Measurements from ENCODE around the gene KCNJ10. TPM values are rescaled to one million over a fixed set of nuclear protein-coding genes. Genes with fewer than 3 reads are reported as not detected.

Gene KCNJ10
- total and polyA plus RNA-seq, 2 of the 13 experiments (the other 11 are each of a cell fraction or from before 2014, with no cell fraction given) = 4.4 to 10.3 TPM

DNA sequence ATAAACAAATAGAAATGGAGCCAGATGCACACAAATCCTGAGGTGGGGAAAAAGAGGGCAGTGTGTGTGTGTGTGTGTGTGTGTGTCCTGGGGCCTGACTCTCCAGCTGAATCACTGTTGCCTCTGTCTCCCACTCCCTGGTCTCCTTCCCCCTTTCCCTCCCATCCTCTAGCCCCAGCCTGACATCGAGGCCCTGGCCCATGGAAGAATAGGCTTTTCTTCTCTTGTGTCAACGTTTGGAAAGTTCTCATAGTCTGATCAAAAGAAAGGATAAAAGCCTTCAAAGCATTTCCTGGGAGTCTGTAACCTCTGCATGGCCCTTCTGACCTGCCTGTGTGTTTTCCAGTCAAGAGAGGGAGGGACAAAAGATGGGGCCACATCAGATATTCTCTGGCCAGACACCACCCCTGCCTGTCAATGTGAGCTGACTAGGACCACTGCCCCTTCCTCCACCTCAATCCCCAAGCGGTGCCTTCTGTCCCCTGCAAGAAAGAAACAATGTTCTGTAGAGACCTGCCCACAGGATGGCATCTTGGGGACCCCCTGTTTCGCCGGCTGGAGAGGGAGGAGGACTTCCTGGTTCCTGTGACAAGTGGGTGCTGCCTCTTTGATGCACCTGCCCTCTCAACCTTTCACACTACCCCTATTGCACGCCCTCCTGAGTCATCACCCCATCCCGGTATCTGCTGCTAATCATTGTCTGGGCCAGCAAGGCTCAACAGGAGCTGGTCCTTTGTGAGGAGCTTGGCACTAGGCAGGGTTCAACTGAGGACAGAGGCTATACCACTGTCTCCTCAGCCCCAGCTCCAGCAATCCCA is 16.2 kb downstream of the KCNJ10 start (continued):
- no peak for TF ChIP-seq CBX2 (IDR thresholded peaks at IDR 0.05; ENCODE audit: low read depth, low read length)
- no peak for TF ChIP-seq CBX2 (CRISPR knock-in tag; IDR thresholded peaks at IDR 0.05; ENCODE audit: low read depth)
- no peak; the same call in 1 of the 2 replicates for TF ChIP-seq HDAC2 (CRISPR knock-in tag; IDR thresholded peaks at IDR 0.05)
- TF ChIP-seq ZNF326 (CRISPR knock-in tag; IDR thresholded peaks at IDR 0.05; ENCODE audit: borderline replicate concordance) = no peak
- no peak for TF ChIP-seq TOE1 (CRISPR knock-in tag; IDR thresholded peaks at IDR 0.05)
- no peak for TF ChIP-seq BRD4 (CRISPR knock-in tag; IDR thresholded peaks at IDR 0.05)
- TF ChIP-seq SMYD3 (CRISPR knock-in tag; IDR thresholded peaks at IDR 0.05) = no peak
- TF ChIP-seq, protein P1, sequence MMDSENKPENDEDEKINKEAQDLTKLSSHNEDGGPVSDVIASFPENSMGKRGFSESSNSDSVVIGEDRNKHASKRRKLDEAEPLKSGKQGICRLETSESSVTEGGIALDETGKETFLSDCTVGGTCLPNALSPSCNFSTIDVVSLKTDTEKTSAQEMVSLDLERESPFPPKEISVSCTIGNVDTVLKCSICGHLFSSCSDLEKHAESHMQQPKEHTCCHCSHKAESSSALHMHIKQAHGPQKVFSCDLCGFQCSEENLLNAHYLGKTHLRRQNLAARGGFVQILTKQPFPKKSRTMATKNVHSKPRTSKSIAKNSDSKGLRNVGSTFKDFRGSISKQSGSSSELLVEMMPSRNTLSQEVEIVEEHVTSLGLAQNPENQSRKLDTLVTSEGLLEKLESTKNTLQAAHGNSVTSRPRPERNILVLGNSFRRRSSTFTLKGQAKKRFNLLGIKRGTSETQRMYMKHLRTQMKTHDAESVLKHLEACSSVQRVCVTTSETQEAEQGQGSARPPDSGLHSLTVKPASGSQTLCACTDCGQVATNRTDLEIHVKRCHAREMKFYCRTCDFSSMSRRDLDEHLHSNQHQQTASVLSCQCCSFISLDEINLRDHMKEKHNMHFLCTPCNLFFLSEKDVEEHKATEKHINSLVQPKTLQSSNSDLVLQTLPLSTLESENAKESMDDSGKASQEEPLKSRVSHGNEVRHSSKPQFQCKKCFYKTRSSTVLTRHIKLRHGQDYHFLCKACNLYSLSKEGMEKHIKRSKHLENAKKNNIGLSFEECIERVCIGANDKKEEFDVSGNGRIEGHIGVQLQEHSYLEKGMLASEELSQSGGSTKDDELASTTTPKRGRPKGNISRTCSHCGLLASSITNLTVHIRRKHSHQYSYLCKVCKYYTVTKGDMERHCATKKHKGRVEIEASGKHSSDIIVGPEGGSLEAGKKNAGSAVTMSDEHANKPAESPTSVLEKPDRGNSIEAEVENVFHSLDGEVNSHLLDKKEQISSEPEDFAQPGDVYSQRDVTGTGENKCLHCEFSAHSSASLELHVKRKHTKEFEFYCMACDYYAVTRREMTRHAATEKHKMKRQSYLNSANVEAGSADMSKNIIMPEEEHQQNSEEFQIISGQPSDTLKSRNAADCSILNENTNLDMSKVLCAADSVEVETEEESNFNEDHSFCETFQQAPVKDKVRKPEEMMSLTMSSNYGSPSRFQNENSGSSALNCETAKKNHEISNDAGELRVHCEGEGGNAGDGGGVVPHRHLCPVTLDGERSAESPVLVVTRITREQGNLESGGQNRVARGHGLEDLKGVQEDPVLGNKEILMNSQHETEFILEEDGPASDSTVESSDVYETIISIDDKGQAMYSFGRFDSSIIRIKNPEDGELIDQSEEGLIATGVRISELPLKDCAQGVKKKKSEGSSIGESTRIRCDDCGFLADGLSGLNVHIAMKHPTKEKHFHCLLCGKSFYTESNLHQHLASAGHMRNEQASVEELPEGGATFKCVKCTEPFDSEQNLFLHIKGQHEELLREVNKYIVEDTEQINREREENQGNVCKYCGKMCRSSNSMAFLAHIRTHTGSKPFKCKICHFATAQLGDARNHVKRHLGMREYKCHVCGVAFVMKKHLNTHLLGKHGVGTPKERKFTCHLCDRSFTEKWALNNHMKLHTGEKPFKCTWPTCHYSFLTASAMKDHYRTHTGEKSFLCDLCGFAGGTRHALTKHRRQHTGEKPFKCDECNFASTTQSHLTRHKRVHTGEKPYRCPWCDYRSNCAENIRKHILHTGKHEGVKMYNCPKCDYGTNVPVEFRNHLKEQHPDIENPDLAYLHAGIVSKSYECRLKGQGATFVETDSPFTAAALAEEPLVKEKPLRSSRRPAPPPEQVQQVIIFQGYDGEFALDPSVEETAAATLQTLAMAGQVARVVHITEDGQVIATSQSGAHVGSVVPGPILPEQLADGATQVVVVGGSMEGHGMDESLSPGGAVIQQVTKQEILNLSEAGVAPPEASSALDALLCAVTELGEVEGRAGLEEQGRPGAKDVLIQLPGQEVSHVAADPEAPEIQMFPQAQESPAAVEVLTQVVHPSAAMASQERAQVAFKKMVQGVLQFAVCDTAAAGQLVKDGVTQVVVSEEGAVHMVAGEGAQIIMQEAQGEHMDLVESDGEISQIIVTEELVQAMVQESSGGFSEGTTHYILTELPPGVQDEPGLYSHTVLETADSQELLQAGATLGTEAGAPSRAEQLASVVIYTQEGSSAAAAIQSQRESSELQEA (CRISPR knock-in tag; IDR thresholded peaks at IDR 0.05; ENCODE audit: not compliant biosample characterization) = no peak
- TF ChIP-seq PHF21A (CRISPR knock-in tag; IDR thresholded peaks at IDR 0.05) = peak; percentile 84
- peak; percentile 94 for TF ChIP-seq RARA (CRISPR knock-in tag; IDR thresholded peaks at IDR 0.05)
- TF ChIP-seq, protein P2, sequence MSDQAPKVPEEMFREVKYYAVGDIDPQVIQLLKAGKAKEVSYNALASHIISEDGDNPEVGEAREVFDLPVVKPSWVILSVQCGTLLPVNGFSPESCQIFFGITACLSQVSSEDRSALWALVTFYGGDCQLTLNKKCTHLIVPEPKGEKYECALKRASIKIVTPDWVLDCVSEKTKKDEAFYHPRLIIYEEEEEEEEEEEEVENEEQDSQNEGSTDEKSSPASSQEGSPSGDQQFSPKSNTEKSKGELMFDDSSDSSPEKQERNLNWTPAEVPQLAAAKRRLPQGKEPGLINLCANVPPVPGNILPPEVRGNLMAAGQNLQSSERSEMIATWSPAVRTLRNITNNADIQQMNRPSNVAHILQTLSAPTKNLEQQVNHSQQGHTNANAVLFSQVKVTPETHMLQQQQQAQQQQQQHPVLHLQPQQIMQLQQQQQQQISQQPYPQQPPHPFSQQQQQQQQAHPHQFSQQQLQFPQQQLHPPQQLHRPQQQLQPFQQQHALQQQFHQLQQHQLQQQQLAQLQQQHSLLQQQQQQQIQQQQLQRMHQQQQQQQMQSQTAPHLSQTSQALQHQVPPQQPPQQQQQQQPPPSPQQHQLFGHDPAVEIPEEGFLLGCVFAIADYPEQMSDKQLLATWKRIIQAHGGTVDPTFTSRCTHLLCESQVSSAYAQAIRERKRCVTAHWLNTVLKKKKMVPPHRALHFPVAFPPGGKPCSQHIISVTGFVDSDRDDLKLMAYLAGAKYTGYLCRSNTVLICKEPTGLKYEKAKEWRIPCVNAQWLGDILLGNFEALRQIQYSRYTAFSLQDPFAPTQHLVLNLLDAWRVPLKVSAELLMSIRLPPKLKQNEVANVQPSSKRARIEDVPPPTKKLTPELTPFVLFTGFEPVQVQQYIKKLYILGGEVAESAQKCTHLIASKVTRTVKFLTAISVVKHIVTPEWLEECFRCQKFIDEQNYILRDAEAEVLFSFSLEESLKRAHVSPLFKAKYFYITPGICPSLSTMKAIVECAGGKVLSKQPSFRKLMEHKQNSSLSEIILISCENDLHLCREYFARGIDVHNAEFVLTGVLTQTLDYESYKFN (CRISPR knock-in tag; conservative IDR thresholded peaks at IDR 0.05) = peak; percentile 89
- no peak for TF ChIP-seq FOXP1 (IDR thresholded peaks at IDR 0.05)
- TF ChIP-seq FOXP1 (CRISPR knock-in tag; IDR thresholded peaks at IDR 0.05) = peak; percentile 55; the same call in 1 of the 2 replicates
- TF ChIP-seq SRY (CRISPR knock-in tag; IDR thresholded peaks at IDR 0.05) = no peak
- no peak for TF ChIP-seq CENPX (CRISPR knock-in tag; IDR thresholded peaks at IDR 0.05)
- TF ChIP-seq, protein P3, sequence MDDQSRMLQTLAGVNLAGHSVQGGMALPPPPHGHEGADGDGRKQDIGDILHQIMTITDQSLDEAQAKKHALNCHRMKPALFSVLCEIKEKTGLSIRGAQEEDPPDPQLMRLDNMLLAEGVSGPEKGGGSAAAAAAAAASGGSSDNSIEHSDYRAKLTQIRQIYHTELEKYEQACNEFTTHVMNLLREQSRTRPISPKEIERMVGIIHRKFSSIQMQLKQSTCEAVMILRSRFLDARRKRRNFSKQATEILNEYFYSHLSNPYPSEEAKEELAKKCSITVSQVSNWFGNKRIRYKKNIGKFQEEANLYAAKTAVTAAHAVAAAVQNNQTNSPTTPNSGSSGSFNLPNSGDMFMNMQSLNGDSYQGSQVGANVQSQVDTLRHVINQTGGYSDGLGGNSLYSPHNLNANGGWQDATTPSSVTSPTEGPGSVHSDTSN (CRISPR knock-in tag; IDR thresholded peaks at IDR 0.05; ENCODE audit: borderline replicate concordance) = no peak
- peak; percentile 72 for TF ChIP-seq RBM22 (optimal IDR thresholded peaks at IDR 0.05; ENCODE audit: low read length)
- TF ChIP-seq MTF2 (CRISPR knock-in tag; IDR thresholded peaks at IDR 0.05; ENCODE audit: borderline replicate concordance) = no peak

Data from HepG2 (cell line).